Liver (tissue), 9 donors: Measurements from ENCODE around the gene EHD1. TPM values are rescaled to one million over a fixed set of nuclear protein-coding genes. Genes with fewer than 3 reads are reported as not detected.
A peak's percentile ranks its signal among the peaks of the same experiment; 100 is the strongest.
"Not testable (repeated sequence)": the region's sequence is repeated elsewhere in the genome, so short reads cannot be mapped to it uniquely, and the experiment has no call there.

Experiments used
- DNase-seq: peaks from one replicate; pipeline ENCODE4 v3.0.0-alpha.2; 2017; ENCODE audit warnings: low spot score
- H3K27ac ChIP-seq, 2 donors: one replicate each; pipeline ENCODE4 v1.7.0; 2013; ENCODE audit warnings: inconsistent platforms in 2 of 2, low read length in 2 of 2, control low read depth in 1 of 2, low read depth in 1 of 2, mild to moderate bottlenecking in 1 of 2
- H3K27me3 ChIP-seq, 4 donors: one replicate each; pipeline versions ENCODE4 v1.6.1 to v1.7.0; 2013; ENCODE audit warnings: low read length in 3 of 4, inconsistent platforms in 1 of 4, mild to moderate bottlenecking in 1 of 4, moderate library complexity in 1 of 4; ENCODE audit not compliant: control insufficient read depth in 4 of 4, insufficient read depth in 4 of 4
- H3K36me3 ChIP-seq, 4 donors: one replicate each; pipeline versions ENCODE4 v1.6.1 to v1.7.0; 2013; ENCODE audit warnings: low read length in 3 of 4, mild to moderate bottlenecking in 3 of 4, low read depth in 1 of 4, moderate library complexity in 1 of 4; ENCODE audit not compliant: control insufficient read depth in 4 of 4, insufficient read depth in 3 of 4
- H3K4me1 ChIP-seq, 4 donors: one replicate each; pipeline versions ENCODE4 v1.6.1 to v1.7.0; 2013; ENCODE audit warnings: low read length in 3 of 4, mild to moderate bottlenecking in 3 of 4, moderate library complexity in 1 of 4; ENCODE audit not compliant: control insufficient read depth in 4 of 4, insufficient read depth in 4 of 4
- H3K4me3 ChIP-seq, 3 donors: one replicate each; pipeline versions ENCODE4 v1.6.1 to v1.7.0; 2013; ENCODE audit warnings: low read length in 3 of 3, control low read depth in 1 of 3, low read depth in 1 of 3, mild to moderate bottlenecking in 1 of 3
- H3K9ac ChIP-seq, 2 donors: one replicate each; pipeline ENCODE4 v1.7.0; 2013; ENCODE audit warnings: low read length in 2 of 2, mild to moderate bottlenecking in 2 of 2, moderate library complexity in 2 of 2, control low read depth in 1 of 2, low read depth in 1 of 2
- H3K9me3 ChIP-seq, 4 donors: one replicate each; pipeline versions ENCODE4 v1.6.1 to v1.7.0; 2013; ENCODE audit warnings: low read length in 3 of 4; ENCODE audit not compliant: control insufficient read depth in 4 of 4
- EGR1 ChIP-seq, 2 donors: IDR thresholded peaks; 2 replicates each; pipeline ENCODE4 v1.6.1; 2016 to 2018; ENCODE audit warnings: antibody characterized with exemption in 2 of 2, low read depth in 2 of 2
- FOXA1 ChIP-seq: IDR thresholded peaks from 2 replicates; pipeline ENCODE4 v1.6.1; 2016; ENCODE audit warnings: antibody characterized with exemption
- FOXA2 ChIP-seq: IDR thresholded peaks from 2 replicates; pipeline ENCODE4 v1.6.1; 2016; ENCODE audit warnings: antibody characterized with exemption
- GABPA ChIP-seq, 2 donors: IDR thresholded peaks in 1 of 2; conservative IDR thresholded peaks in 1 of 2; 2 replicates each; pipeline ENCODE4 v1.6.1; 2016; ENCODE audit warnings: antibody characterized with exemption in 2 of 2, mild to moderate bottlenecking in 1 of 2, moderate library complexity in 1 of 2
- HNF4G ChIP-seq: IDR thresholded peaks from 2 replicates; pipeline ENCODE4 v1.6.1; 2016; ENCODE audit warnings: antibody characterized with exemption
- JUND ChIP-seq, 2 donors: IDR thresholded peaks; 2 replicates each; pipeline ENCODE4 v1.6.1; 2016; ENCODE audit warnings: antibody characterized with exemption in 2 of 2
- NR2F2 ChIP-seq: IDR thresholded peaks from 2 replicates; pipeline ENCODE4 v1.6.1; 2016; ENCODE audit warnings: antibody characterized with exemption
- RAD21 ChIP-seq, 2 donors: IDR thresholded peaks; 2 replicates each; pipeline ENCODE4 v1.6.1; 2016; ENCODE audit warnings: antibody characterized with exemption in 2 of 2, mild to moderate bottlenecking in 2 of 2
- RXRA ChIP-seq, 2 donors: IDR thresholded peaks; 2 replicates each; pipeline ENCODE4 v1.6.1; 2017 to 2018; ENCODE audit warnings: antibody characterized with exemption in 2 of 2, mild to moderate bottlenecking in 1 of 2
- SP1 ChIP-seq: IDR thresholded peaks from 2 replicates; pipeline ENCODE4 v1.6.1; 2018; ENCODE audit warnings: antibody characterized with exemption, mild to moderate bottlenecking
- TAF1 ChIP-seq: conservative IDR thresholded peaks from 2 replicates; pipeline ENCODE4 v1.6.1; 2016; ENCODE audit warnings: antibody characterized with exemption, mild to moderate bottlenecking
- YY1 ChIP-seq: IDR thresholded peaks from 2 replicates; pipeline ENCODE4 v1.6.1; 2016; ENCODE audit warnings: antibody characterized with exemption, mild to moderate bottlenecking
- WGBS: extraction: QIAGEN DNeasy Blood & Tissue Kit; methylation state at CpG from one replicate; pipeline ENCODE4 v1.1.7; 2013; 5-methylcytosine and 5-hydroxymethylcytosine counted together
- polyA plus RNA-seq, 2 donors: library from polyadenylated mRNA; stranded (reverse) in 1 of 2; unstranded in 1 of 2; fragments of 200-250 nt in 1 of 2; fragments of >200 nt in 1 of 2; fragmentation: Nextera tagmentation in 1 of 2; extraction: Ambion mirVana in 1 of 2; gene quantifications; one replicate each; pipeline versions ENCODE4 v1.2.1 to v1.2.3, GENCODE V29; 2013 to 2015
- total RNA-seq, 2 donors: library from RNA; depleted of rRNA; stranded (reverse); fragments of >200 nt; gene quantifications; one replicate each; pipeline ENCODE4 v1.2.3, GENCODE V29; 2014
- TF ChIP-seq, protein P1 (sequence below): IDR thresholded peaks from 2 replicates; pipeline ENCODE4 v1.6.1; 2016; ENCODE audit warnings: antibody characterized with exemption
- TF ChIP-seq, protein P2 (sequence below): IDR thresholded peaks from 2 replicates; pipeline ENCODE4 v1.6.1; 2016; ENCODE audit warnings: antibody characterized with exemption
- TF ChIP-seq, protein P3 (sequence below): IDR thresholded peaks from 2 replicates; pipeline ENCODE4 v1.6.1; 2016; ENCODE audit warnings: antibody characterized with exemption
- TF ChIP-seq, protein P4 (sequence below): IDR thresholded peaks from 2 replicates; pipeline ENCODE4 v1.6.1; 2016; ENCODE audit warnings: antibody characterized with exemption, mild to moderate bottlenecking
- TF ChIP-seq, protein P5 (sequence below): fragments of 150-350 bp; IDR thresholded peaks from 2 replicates; pipeline ENCODE4 v1.5.1; 2017; ENCODE audit warnings: improper control_type of control experiment, low read depth, low read length; ENCODE audit not compliant: missing input control
- donor health status: healthy.
- donor health status: healthy.
- donor health status: healthy.
- donor health status: healthy.
- donor health status: healthy.

The EHD1 gene
- total and polyA plus RNA-seq, 4 donors: 8.3 to 36.4 (median 19.2) TPM

DNA sequence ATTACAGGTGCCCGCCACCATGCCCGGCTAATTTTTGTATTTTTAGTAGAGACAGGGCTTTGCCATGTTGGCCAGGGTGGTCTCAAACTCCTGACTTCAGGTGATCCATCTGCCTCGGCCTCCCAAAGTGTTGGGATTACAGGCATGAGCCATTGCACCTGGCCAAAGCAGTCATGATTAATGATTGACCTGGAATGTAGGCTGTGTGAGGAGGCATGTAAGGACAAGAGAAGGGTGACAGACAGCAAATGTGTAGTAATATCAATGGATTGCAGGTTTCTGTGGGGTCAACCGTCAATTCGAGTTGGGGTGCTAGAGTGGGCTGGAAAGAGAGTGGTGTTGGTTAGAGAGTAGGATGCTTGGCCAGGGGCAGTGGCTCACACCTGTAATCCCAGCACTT, 63.0 kb downstream of the EHD1 start:
- not testable (repeated sequence) for H3K36me3 ChIP-seq, H3K27me3 ChIP-seq, DNase-seq, H3K9me3 ChIP-seq, H3K9ac ChIP-seq, H3K4me3 ChIP-seq
- Histone ChIP-seq H3K4me1 (peaks cover 2 to 15% (median 10%) of the 10 kb centered on the region in 4 donors), H3K27ac (peak overlapping the region in 1 of 2 donors; percentile 42)
- peak in 1 of 2 donors; percentile 5 for TF ChIP-seq RAD21 (IDR thresholded peaks at IDR 0.05)
- peak; percentile 80 to 92 for TF ChIP-seq RXRA (IDR thresholded peaks at IDR 0.05)
- TF ChIP-seq SP1: peak; percentile 87
- 51% methylated on average over 5 of the region's 5 CpGs for WGBS

DNA sequence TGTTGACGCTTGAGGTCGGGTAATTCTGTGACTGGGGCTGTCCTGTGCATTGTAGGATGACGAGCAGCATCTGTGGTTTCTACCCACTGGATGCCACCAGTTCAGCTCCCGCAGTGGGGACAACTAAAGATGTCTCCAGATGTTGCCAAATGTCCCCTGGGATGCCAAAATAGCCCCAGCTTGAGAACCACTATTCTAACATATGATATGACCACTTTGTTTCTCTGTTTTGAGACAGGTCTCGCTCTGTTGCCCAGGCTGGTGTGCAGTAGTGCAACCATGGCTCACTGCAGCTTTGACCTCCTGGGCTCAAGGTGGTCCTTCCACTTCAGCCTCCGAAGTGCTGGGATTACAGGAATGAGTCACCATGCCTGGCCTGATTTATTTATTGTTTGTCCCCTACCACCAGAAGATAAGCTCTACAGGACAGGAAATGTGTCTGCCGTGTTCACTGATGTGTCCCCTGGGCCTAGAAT, 63.7 kb downstream of the EHD1 start:
- TF ChIP-seq, protein P1, sequence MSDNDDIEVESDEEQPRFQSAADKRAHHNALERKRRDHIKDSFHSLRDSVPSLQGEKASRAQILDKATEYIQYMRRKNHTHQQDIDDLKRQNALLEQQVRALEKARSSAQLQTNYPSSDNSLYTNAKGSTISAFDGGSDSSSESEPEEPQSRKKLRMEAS: no peak
- TF ChIP-seq GABPA (IDR thresholded peaks at IDR 0.05 in 1 of 2, conservative IDR thresholded peaks at IDR 0.05 in 1 of 2) (no peak), RAD21 (IDR thresholded peaks at IDR 0.05) (no peak), TAF1 (no peak), YY1 (no peak), EGR1 (IDR thresholded peaks at IDR 0.05; ENCODE audit: low read depth in 2 of 2) (no peak), NR2F2 (no peak)
- TF ChIP-seq, protein P2, sequence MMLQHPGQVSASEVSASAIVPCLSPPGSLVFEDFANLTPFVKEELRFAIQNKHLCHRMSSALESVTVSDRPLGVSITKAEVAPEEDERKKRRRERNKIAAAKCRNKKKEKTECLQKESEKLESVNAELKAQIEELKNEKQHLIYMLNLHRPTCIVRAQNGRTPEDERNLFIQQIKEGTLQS: no peak
- TF ChIP-seq, protein P3, sequence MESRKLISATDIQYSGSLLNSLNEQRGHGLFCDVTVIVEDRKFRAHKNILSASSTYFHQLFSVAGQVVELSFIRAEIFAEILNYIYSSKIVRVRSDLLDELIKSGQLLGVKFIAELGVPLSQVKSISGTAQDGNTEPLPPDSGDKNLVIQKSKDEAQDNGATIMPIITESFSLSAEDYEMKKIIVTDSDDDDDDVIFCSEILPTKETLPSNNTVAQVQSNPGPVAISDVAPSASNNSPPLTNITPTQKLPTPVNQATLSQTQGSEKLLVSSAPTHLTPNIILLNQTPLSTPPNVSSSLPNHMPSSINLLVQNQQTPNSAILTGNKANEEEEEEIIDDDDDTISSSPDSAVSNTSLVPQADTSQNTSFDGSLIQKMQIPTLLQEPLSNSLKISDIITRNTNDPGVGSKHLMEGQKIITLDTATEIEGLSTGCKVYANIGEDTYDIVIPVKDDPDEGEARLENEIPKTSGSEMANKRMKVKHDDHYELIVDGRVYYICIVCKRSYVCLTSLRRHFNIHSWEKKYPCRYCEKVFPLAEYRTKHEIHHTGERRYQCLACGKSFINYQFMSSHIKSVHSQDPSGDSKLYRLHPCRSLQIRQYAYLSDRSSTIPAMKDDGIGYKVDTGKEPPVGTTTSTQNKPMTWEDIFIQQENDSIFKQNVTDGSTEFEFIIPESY: no peak
- H3K4me3 ChIP-seq: no peak overlapping the region
- peaks cover 3 to 16% (median 11%) of the 10 kb centered on the region in 4 donors for H3K4me1 ChIP-seq
- H3K9me3 ChIP-seq: no peaks in the 10 kb centered on the region
- H3K27me3 ChIP-seq: no peaks in the 10 kb centered on the region
- H3K9ac ChIP-seq: no peak overlapping the region
- H3K36me3 ChIP-seq: no peaks in the 10 kb centered on the region
- DNase-seq: no peak
- H3K27ac ChIP-seq: no peak overlapping the region
- WGBS: 78% methylated on average over 7 of the region's 7 CpGs

DNA sequence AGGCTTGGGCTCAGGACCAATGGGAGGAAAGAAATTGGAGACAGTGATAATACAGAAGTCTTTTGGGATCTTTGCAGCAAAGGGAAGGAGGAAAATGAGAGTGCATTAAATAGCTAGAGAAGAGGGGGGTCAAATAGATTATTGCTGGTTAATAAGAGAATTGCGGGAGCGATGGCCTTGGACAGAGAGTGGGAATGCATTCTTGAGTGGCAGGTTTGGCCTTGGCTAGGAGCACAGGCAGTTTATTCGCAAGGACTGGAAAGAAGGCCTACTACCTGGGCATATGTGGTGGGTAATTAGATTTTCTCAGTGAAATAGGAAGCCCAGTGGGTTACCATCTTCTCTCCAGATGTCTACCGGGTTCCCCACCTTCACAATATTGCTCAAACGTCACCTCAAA, 64.6 kb downstream of the EHD1 start:
- no peaks in the 10 kb centered on the region for H3K9me3 ChIP-seq
- H3K4me3 ChIP-seq: no peak overlapping the region
- no peak overlapping the region for H3K27ac ChIP-seq
- 94% methylated on average over 5 of the region's 5 CpGs for WGBS
- TF ChIP-seq YY1: no peak
- no peak for TF ChIP-seq GABPA (IDR thresholded peaks at IDR 0.05 in 1 of 2, conservative IDR thresholded peaks at IDR 0.05 in 1 of 2)
- no peak for TF ChIP-seq TAF1
- no peak for TF ChIP-seq EGR1 (IDR thresholded peaks at IDR 0.05; ENCODE audit: low read depth in 2 of 2)
- no peak for TF ChIP-seq RXRA (IDR thresholded peaks at IDR 0.05)
- TF ChIP-seq FOXA2: no peak
- TF ChIP-seq JUND (IDR thresholded peaks at IDR 0.05): no peak
- TF ChIP-seq RAD21 (IDR thresholded peaks at IDR 0.05): no peak
- TF ChIP-seq, protein P4, sequence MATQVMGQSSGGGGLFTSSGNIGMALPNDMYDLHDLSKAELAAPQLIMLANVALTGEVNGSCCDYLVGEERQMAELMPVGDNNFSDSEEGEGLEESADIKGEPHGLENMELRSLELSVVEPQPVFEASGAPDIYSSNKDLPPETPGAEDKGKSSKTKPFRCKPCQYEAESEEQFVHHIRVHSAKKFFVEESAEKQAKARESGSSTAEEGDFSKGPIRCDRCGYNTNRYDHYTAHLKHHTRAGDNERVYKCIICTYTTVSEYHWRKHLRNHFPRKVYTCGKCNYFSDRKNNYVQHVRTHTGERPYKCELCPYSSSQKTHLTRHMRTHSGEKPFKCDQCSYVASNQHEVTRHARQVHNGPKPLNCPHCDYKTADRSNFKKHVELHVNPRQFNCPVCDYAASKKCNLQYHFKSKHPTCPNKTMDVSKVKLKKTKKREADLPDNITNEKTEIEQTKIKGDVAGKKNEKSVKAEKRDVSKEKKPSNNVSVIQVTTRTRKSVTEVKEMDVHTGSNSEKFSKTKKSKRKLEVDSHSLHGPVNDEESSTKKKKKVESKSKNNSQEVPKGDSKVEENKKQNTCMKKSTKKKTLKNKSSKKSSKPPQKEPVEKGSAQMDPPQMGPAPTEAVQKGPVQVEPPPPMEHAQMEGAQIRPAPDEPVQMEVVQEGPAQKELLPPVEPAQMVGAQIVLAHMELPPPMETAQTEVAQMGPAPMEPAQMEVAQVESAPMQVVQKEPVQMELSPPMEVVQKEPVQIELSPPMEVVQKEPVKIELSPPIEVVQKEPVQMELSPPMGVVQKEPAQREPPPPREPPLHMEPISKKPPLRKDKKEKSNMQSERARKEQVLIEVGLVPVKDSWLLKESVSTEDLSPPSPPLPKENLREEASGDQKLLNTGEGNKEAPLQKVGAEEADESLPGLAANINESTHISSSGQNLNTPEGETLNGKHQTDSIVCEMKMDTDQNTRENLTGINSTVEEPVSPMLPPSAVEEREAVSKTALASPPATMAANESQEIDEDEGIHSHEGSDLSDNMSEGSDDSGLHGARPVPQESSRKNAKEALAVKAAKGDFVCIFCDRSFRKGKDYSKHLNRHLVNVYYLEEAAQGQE: no peak
- TF ChIP-seq, protein P2: no peak
- TF ChIP-seq SP1: no peak
- no peak for TF ChIP-seq NR2F2
- TF ChIP-seq HNF4G: no peak
- TF ChIP-seq, protein P5, sequence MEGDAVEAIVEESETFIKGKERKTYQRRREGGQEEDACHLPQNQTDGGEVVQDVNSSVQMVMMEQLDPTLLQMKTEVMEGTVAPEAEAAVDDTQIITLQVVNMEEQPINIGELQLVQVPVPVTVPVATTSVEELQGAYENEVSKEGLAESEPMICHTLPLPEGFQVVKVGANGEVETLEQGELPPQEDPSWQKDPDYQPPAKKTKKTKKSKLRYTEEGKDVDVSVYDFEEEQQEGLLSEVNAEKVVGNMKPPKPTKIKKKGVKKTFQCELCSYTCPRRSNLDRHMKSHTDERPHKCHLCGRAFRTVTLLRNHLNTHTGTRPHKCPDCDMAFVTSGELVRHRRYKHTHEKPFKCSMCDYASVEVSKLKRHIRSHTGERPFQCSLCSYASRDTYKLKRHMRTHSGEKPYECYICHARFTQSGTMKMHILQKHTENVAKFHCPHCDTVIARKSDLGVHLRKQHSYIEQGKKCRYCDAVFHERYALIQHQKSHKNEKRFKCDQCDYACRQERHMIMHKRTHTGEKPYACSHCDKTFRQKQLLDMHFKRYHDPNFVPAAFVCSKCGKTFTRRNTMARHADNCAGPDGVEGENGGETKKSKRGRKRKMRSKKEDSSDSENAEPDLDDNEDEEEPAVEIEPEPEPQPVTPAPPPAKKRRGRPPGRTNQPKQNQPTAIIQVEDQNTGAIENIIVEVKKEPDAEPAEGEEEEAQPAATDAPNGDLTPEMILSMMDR: no peak
- TF ChIP-seq FOXA1: no peak
- TF ChIP-seq, protein P3: no peak
- no peak overlapping the region for H3K9ac ChIP-seq
- no peak for DNase-seq
- H3K27me3 ChIP-seq: no peaks in the 10 kb centered on the region
- peaks cover 6 to 23% (median 17%) of the 10 kb centered on the region in 4 donors for H3K4me1 ChIP-seq
- H3K36me3 ChIP-seq: no peaks in the 10 kb centered on the region
